GM19372 (cell line): ENCODE data around the gene NKX1-2.

Source experiments
- ATAC-seq: cut with Tn5 transposase; IDR thresholded peaks from one replicate; pipeline ENCODE4 v1.9.1; 2021; ENCODE audit warnings: mild to moderate bottlenecking, low read depth, moderate library complexity; ENCODE audit not compliant: unreplicated experiment

Gene NKX1-2

GRCh38 chr10:124450012-124450782 lies at the start of gene NKX1-2:
NKX1-2 (minus strand) TSS chr10:124450035; CDS start chr10:124449943, 92 bp downstream.
- no peak for ATAC-seq

- ATAC-seq, result no peak
Measured at GRCh38 chr10:124498056-124498455, 48.2 kb upstream of the NKX1-2 start.

GRCh38 chr10:124497196-124497881 lies 47.5 kb upstream of the NKX1-2 start:
- ATAC-seq, result no peak

GRCh38 chr10:124496620-124497019 lies 46.8 kb upstream of the NKX1-2 start:
- no peak for ATAC-seq

GRCh38 chr10:124496150-124496549 lies 46.3 kb upstream of the NKX1-2 start:
- no peak for ATAC-seq

GRCh38 chr10:124495725-124496124 lies 45.9 kb upstream of the NKX1-2 start:
- ATAC-seq, result no peak

GRCh38 chr10:124495162-124495561 lies 45.3 kb upstream of the NKX1-2 start:
- ATAC-seq, result no peak

- ATAC-seq, result no peak
Measured at GRCh38 chr10:124494046-124494807, 44.4 kb upstream of the NKX1-2 start.

- ATAC-seq, result no peak
Measured at GRCh38 chr10:124493214-124493882, 43.5 kb upstream of the NKX1-2 start.

- ATAC-seq, result no peak
Measured at GRCh38 chr10:124492266-124492665, 42.4 kb upstream of the NKX1-2 start.

GRCh38 chr10:124491105-124491504 lies 41.3 kb upstream of the NKX1-2 start:
- ATAC-seq, result no peak

GRCh38 chr10:124486635-124487034 lies 36.8 kb upstream of the NKX1-2 start:
- ATAC-seq, result no peak

- no peak for ATAC-seq
Measured at GRCh38 chr10:124484661-124485060, 34.8 kb upstream of the NKX1-2 start.

GRCh38 chr10:124484031-124484430 lies 34.2 kb upstream of the NKX1-2 start:
- no peak for ATAC-seq

GRCh38 chr10:124482876-124483275 lies 33.0 kb upstream of the NKX1-2 start:
- ATAC-seq, result no peak

GRCh38 chr10:124482236-124482800 lies 32.5 kb upstream of the NKX1-2 start:
- ATAC-seq, result no peak

- ATAC-seq, result no peak
Measured at GRCh38 chr10:124481717-124482116, 31.9 kb upstream of the NKX1-2 start.

GRCh38 chr10:124480860-124481259 lies 31.0 kb upstream of the NKX1-2 start:
- no peak for ATAC-seq

- ATAC-seq, result no peak
Measured at GRCh38 chr10:124478515-124478914, 28.7 kb upstream of the NKX1-2 start.

- no peak for ATAC-seq
Measured at GRCh38 chr10:124477614-124478363, 28.0 kb upstream of the NKX1-2 start.
